HCT116 (cell line): Measurements from ENCODE around the gene GABBR1. TPM values are rescaled to one million over a fixed set of nuclear protein-coding genes. Genes with fewer than 3 reads are reported as not detected.

Source experiments
- ATAC-seq: fragments of 200-7000 bp; cut with Tn5 transposase; 2 replicates; pipeline ENCODE4 v1.9.1; 2020; ENCODE audit warnings: mild to moderate bottlenecking, moderate library complexity
- BruUV-seq: library from RNA; stranded (reverse); fragments of 400-500 nt; replicated peaks from 2 replicates; lab custom pipeline; 2021; lab: Mats Ljungman, UMichigan
- CTCF ChIA-PET: fragments of 300-600 bp; sonication (Branson Sonifier 250); formaldehyde crosslinking; loops from one replicate; lab custom pipeline; 2021; ENCODE audit warnings: antibody characterized with exemption; lab: Charles Lee
- POLR2A ChIA-PET: fragments of 300-600, 350-600 bp; sonication (Branson Sonifier 250); formaldehyde crosslinking; loops from one replicate; lab custom pipeline; 2021; ENCODE audit warnings: antibody characterized with exemption; lab: Charles Lee
- RAD21 ChIA-PET, 2 experiments: fragments of 300-600 bp; sonication (Branson Sonifier 250); formaldehyde crosslinking; loops; one replicate each; lab custom pipeline; 2023; ENCODE audit warnings: low total read pairs in 2 of 2; ENCODE audit not compliant: uncharacterized antibody in 2 of 2, unreplicated experiment in 2 of 2, low non-redundant PET in 1 of 2; lab: Charles Lee
- DNase-seq: peaks from one replicate; pipeline ENCODE4 v3.0.0-alpha.2; 2010; ENCODE audit warnings: low read depth, low spot score
- H2AFZ ChIP-seq: fragments of 200-600 bp; shearing (Covaris generic), sonication (generic); 2 replicates; pipeline ENCODE4 v1.6.1; 2017; ENCODE audit warnings: low read depth, mixed run types, mixed read lengths, antibody characterized with exemption, low read length; ENCODE audit not compliant: poor library complexity, severe bottlenecking
- H3K27ac ChIP-seq: 2 replicates; pipeline ENCODE4 v1.5.1; 2012; ENCODE audit warnings: low read depth, low read length
- H3K27me3 ChIP-seq: fragments of 200-600 bp; sonication (generic); 2 replicates; pipeline ENCODE4 v1.6.1; 2016; ENCODE audit warnings: mixed run types, low read length, mixed read lengths; ENCODE audit not compliant: insufficient read depth
- H3K36me3 ChIP-seq, 2 experiments: fragments of 200-500 bp in 1 of 2; fragments of 200-600 bp in 1 of 2; sonication (Bioruptor generic) in 1 of 2; sonication (generic) in 1 of 2; 2 replicates each; pipeline versions ENCODE4 v1.5.1 to v1.6.1; 2014 to 2016; ENCODE audit warnings: low read length in 2 of 2, inconsistent platforms in 1 of 2, mixed read lengths in 1 of 2, mixed run types in 1 of 2; ENCODE audit not compliant: insufficient read depth in 2 of 2, control insufficient read depth in 1 of 2
- H3K4me1 ChIP-seq, 2 experiments: fragments of 200-600 bp in 1 of 2; sonication (generic) in 1 of 2; 2 replicates each; pipeline versions ENCODE4 v1.5.1 to v1.6.1; 2012 to 2017; ENCODE audit warnings: low read length in 2 of 2, inconsistent platforms in 1 of 2, mild to moderate bottlenecking in 1 of 2, mixed read lengths in 1 of 2, mixed run types in 1 of 2, moderate library complexity in 1 of 2; ENCODE audit not compliant: insufficient read depth in 2 of 2, control insufficient read depth in 1 of 2
- H3K4me2 ChIP-seq: fragments of 200-600 bp; sonication (generic); 2 replicates; pipeline ENCODE4 v1.6.1; 2017; ENCODE audit warnings: mixed run types, low read length, mixed read lengths
- H3K4me3 ChIP-seq, 2 experiments: fragments of 200-600 bp in 1 of 2; sonication (generic) in 1 of 2; replicated peaks in 1 of 2; 2 replicates each; pipeline ENCODE4 v1.5.1; 2011 to 2016; ENCODE audit warnings: low read length in 2 of 2, control low read depth in 1 of 2, low read depth in 1 of 2, mild to moderate bottlenecking in 1 of 2, mixed read lengths in 1 of 2, mixed run types in 1 of 2
- H3K79me2 ChIP-seq: fragments of 200-600 bp; sonication (generic); 2 replicates; pipeline ENCODE4 v1.6.1; 2017; ENCODE audit warnings: mild to moderate bottlenecking, mixed run types, low read length, moderate library complexity, mixed read lengths; ENCODE audit not compliant: insufficient read depth
- H3K9ac ChIP-seq: fragments of 200-600 bp; sonication (generic); 2 replicates; pipeline ENCODE4 v1.6.1; 2016; ENCODE audit warnings: low read length, mixed read lengths
- H3K9me2 ChIP-seq: fragments of 200-600 bp; sonication (generic), shearing (Covaris generic); 2 replicates; pipeline ENCODE4 v1.6.1; 2017; ENCODE audit warnings: mixed run types, mild to moderate bottlenecking, moderate library complexity; ENCODE audit not compliant: insufficient read depth
- H3K9me3 ChIP-seq, 2 experiments: fragments of 200-500 bp in 1 of 2; fragments of 200-600 bp in 1 of 2; sonication (Bioruptor generic) in 1 of 2; sonication (generic) in 1 of 2; 2 replicates each; pipeline ENCODE4 v1.6.1; 2014 to 2017; ENCODE audit warnings: low read length in 2 of 2, mixed read lengths in 2 of 2, inconsistent platforms in 1 of 2, low read depth in 1 of 2, mild to moderate bottlenecking in 1 of 2, mixed run types in 1 of 2, moderate library complexity in 1 of 2; ENCODE audit not compliant: control insufficient read depth in 1 of 2, insufficient read depth in 1 of 2
- H4K20me1 ChIP-seq: fragments of 200-600 bp; sonication (generic), shearing (Covaris generic); 2 replicates; pipeline ENCODE4 v1.6.1; 2017; ENCODE audit warnings: mixed run types, mild to moderate bottlenecking, moderate library complexity; ENCODE audit not compliant: insufficient read depth
- EZH2 ChIP-seq: fragments of 200-600 bp; sonication (generic); IDR thresholded peaks from 2 replicates; pipeline ENCODE4 v1.6.1; 2017; ENCODE audit warnings: antibody characterized with exemption, mixed run types
- EZH2phosphoT487 ChIP-seq: fragments of 200-600 bp; IDR thresholded peaks from 2 replicates; pipeline ENCODE4 v1.6.1; 2018; ENCODE audit warnings: antibody characterized with exemption, borderline replicate concordance
- JUND ChIP-seq: IDR thresholded peaks from 2 replicates; pipeline ENCODE4 v1.6.1; 2012
- POLR2A ChIP-seq: IDR thresholded peaks from 2 replicates; pipeline ENCODE4 v1.7.0; 2011; ENCODE audit warnings: borderline replicate concordance; ENCODE audit not compliant: insufficient read depth, insufficient read length; ENCODE audit errors: extremely low read depth
- RAD21 ChIP-seq: IDR thresholded peaks from 2 replicates; pipeline ENCODE4 v1.6.1; 2012; ENCODE audit warnings: low read depth, mild to moderate bottlenecking
- SIN3A ChIP-seq: IDR thresholded peaks from 2 replicates; pipeline ENCODE4 v1.6.1; 2012; ENCODE audit warnings: low read depth
- SP1 ChIP-seq: IDR thresholded peaks from 2 replicates; pipeline ENCODE4 v1.6.1; 2012; ENCODE audit warnings: low read depth
- SRF ChIP-seq: IDR thresholded peaks from 2 replicates; pipeline ENCODE4 v1.6.1; 2012; ENCODE audit warnings: low read depth
- YY1 ChIP-seq: IDR thresholded peaks from 2 replicates; pipeline ENCODE4 v1.6.1; 2011; ENCODE audit warnings: low read length, low read depth, moderate library complexity, mild to moderate bottlenecking; ENCODE audit not compliant: insufficient replicate concordance; ENCODE audit errors: extremely low read depth
- ZNF274 ChIP-seq: fragments of 200-500 bp; sonication (Bioruptor generic); IDR thresholded peaks from 2 replicates; pipeline ENCODE4 v1.6.1; 2014; ENCODE audit warnings: mild to moderate bottlenecking, low read depth, low read length, inconsistent platforms
- intact Hi-C: fragments of 100-400 bp; cut with micrococcal nuclease; formaldehyde crosslinking; loops from 2 replicates; pipeline ENCODE4 v1.10.0; 2022
- total RNA-seq: library from RNA; stranded (reverse); gene quantifications from one replicate; pipeline ENCODE4 v1.2.1, GENCODE V29; 2021; ENCODE audit not compliant: unreplicated experiment
- TF ChIP-seq, protein P1 (sequence below): IDR thresholded peaks from 2 replicates; pipeline ENCODE4 v1.6.1; 2012
- TF ChIP-seq, protein P2 (sequence below): IDR thresholded peaks from 2 replicates; pipeline ENCODE4 v1.6.1; 2011; ENCODE audit warnings: mild to moderate bottlenecking, low read length, moderate library complexity; ENCODE audit not compliant: insufficient replicate concordance; ENCODE audit errors: extremely low read depth
- TF ChIP-seq, protein P3 (sequence below): IDR thresholded peaks from 2 replicates; pipeline ENCODE4 v1.6.1; 2012; ENCODE audit warnings: low read depth

Gene GABBR1
- total RNA-seq, 1 experiment from 2014 or later: 43.4 TPM

DNA sequence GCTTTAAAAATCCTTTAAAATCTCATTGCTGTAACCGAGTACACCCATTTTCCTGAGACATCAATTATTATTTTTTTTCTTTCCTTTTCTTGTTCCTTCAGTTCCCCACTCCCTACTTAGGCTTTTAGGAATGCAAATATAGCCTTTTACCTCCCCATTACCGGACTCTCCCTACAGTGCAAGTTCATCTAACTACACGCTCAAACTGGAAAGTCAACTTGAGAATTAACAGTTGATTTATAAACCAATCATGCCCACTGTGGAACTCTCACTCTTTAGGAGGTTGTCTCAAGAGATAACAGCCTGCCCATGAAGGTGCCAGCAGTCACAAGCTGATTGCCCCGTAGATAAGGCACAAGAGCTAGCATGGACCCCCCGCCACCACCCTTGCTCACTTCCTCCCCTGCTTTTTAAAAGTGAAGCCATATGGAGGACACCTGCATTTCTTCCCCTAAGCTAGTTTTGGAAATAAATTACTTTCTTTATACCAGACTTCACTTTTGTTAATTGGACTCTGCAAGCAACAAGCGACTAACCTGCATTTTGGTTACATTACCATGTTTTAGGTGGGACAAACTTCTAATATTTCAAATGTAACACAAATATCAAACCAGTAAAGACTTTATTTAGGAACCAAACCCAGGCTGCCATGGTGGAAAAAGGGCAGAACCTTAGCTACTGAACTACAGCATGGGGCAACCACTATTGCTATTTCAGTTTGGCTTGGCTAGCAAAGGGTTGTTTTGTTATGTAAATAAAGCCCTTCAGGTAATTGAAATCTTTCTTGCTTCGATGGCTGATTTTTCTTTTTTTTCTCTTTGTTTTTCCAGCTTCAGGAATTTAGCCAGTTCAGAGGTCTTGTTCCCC lies 108.3 kb downstream of the GABBR1 start:
- CTCF ChIA-PET: no interaction called here
- H3K9me3 ChIP-seq: no peaks in the 10 kb centered on the region
- H3K4me1 ChIP-seq: no peaks in the 10 kb centered on the region
- POLR2A ChIA-PET: no interaction called here
- no peak for TF ChIP-seq RAD21
- no peak for TF ChIP-seq JUND
- TF ChIP-seq, protein P1, sequence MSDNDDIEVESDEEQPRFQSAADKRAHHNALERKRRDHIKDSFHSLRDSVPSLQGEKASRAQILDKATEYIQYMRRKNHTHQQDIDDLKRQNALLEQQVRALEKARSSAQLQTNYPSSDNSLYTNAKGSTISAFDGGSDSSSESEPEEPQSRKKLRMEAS: no peak
- TF ChIP-seq EZH2phosphoT487: no peak
- TF ChIP-seq ZNF274: no peak
- TF ChIP-seq, protein P2, sequence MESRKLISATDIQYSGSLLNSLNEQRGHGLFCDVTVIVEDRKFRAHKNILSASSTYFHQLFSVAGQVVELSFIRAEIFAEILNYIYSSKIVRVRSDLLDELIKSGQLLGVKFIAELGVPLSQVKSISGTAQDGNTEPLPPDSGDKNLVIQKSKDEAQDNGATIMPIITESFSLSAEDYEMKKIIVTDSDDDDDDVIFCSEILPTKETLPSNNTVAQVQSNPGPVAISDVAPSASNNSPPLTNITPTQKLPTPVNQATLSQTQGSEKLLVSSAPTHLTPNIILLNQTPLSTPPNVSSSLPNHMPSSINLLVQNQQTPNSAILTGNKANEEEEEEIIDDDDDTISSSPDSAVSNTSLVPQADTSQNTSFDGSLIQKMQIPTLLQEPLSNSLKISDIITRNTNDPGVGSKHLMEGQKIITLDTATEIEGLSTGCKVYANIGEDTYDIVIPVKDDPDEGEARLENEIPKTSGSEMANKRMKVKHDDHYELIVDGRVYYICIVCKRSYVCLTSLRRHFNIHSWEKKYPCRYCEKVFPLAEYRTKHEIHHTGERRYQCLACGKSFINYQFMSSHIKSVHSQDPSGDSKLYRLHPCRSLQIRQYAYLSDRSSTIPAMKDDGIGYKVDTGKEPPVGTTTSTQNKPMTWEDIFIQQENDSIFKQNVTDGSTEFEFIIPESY: no peak
- TF ChIP-seq SRF: no peak
- no peak for TF ChIP-seq POLR2A
- TF ChIP-seq EZH2: no peak
- TF ChIP-seq, protein P3, sequence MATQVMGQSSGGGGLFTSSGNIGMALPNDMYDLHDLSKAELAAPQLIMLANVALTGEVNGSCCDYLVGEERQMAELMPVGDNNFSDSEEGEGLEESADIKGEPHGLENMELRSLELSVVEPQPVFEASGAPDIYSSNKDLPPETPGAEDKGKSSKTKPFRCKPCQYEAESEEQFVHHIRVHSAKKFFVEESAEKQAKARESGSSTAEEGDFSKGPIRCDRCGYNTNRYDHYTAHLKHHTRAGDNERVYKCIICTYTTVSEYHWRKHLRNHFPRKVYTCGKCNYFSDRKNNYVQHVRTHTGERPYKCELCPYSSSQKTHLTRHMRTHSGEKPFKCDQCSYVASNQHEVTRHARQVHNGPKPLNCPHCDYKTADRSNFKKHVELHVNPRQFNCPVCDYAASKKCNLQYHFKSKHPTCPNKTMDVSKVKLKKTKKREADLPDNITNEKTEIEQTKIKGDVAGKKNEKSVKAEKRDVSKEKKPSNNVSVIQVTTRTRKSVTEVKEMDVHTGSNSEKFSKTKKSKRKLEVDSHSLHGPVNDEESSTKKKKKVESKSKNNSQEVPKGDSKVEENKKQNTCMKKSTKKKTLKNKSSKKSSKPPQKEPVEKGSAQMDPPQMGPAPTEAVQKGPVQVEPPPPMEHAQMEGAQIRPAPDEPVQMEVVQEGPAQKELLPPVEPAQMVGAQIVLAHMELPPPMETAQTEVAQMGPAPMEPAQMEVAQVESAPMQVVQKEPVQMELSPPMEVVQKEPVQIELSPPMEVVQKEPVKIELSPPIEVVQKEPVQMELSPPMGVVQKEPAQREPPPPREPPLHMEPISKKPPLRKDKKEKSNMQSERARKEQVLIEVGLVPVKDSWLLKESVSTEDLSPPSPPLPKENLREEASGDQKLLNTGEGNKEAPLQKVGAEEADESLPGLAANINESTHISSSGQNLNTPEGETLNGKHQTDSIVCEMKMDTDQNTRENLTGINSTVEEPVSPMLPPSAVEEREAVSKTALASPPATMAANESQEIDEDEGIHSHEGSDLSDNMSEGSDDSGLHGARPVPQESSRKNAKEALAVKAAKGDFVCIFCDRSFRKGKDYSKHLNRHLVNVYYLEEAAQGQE: no peak
- no peak for TF ChIP-seq SP1
- TF ChIP-seq SIN3A: no peak
- TF ChIP-seq YY1: no peak
- TF ChIP-seq, all 23 proteins: peak for 0
- Histone ChIP-seq H2AFZ (no peak overlapping the region), H3K4me3 (no peak overlapping the region), H3K9me2 (no peaks in the 10 kb centered on the region), H3K36me3 (no peaks in the 10 kb centered on the region), H3K4me2 (no peak overlapping the region), H4K20me1 (no peaks in the 10 kb centered on the region), H3K27me3 (no peaks in the 10 kb centered on the region), H3K27ac (no peak overlapping the region), H3K9ac (no peak overlapping the region), H3K79me2 (no peaks in the 10 kb centered on the region)
- intact Hi-C loops: no loop called here
- ATAC-seq: no peak
- no TSS peak for BruUV-seq
- DNase-seq: no peak
- RAD21 ChIA-PET: no interaction called here
